Measurements from ENCODE around the gene PTGR1. TPM values are rescaled to one million over a fixed set of nuclear protein-coding genes. Genes with fewer than 3 reads are reported as not detected.

The PTGR1 gene
- total RNA-seq, 1 experiment from 2014 or later = 20.9 TPM

GRCh38 chr9:111598733-111599091, 735 bp downstream of the PTGR1 start:
- BruUV-seq (replicated peaks) = no TSS peak
- CTCF ChIA-PET = interaction anchor here (0.7 to 0.9 kb wide), 3 partner anchors 23 to 476 kb away, joined by 3 to 6 read pairs (median 5); no protein-coding TSS in a partner anchor
- Histone ChIP-seq H3K27ac (ENCODE audit: low read depth, low read length, poor library complexity, severe bottlenecking) (peak overlapping the region; percentile 53), H3K27me3 (replicated peaks; ENCODE audit: insufficient read depth, low read depth, low read length, poor library complexity) (no peaks in the 10 kb centered on the region), H3K36me3 (ENCODE audit: insufficient read depth, low read length, poor library complexity, severe bottlenecking) (no peaks in the 10 kb centered on the region), H3K4me3 (ENCODE audit: low read depth, low read length, poor library complexity, severe bottlenecking) (peak overlapping the region; percentile 66), H3K4me1 (ENCODE audit: insufficient read depth, low read length, poor library complexity, severe bottlenecking) (no peaks in the 10 kb centered on the region), H3K9me3 (ENCODE audit: low read depth, low read length, poor library complexity, severe bottlenecking) (no peaks in the 10 kb centered on the region)
- intact Hi-C loops (cut with micrococcal nuclease; ENCODE audit: unreplicated experiment) = loop anchor here (2.0 to 10.0 kb wide), 4 partner anchors 32 to 476 kb away; partner anchors contain the start of gene DNAJC25
- TF ChIP-seq CTCF (conservative IDR thresholded peaks at IDR 0.05; ENCODE audit: low read depth, low read length) (no peak), EZH2 (IDR thresholded peaks at IDR 0.05; ENCODE audit: borderline replicate concordance, low read depth, low read length, poor library complexity, severe bottlenecking) (no peak)
- POLR2A ChIA-PET (ENCODE audit: low non-redundant PET) = no interaction called here
- peak; percentile 24 for DNase-seq (ENCODE audit: low spot score)

- H3K27me3 ChIP-seq (replicated peaks; ENCODE audit: insufficient read depth, low read depth, low read length, poor library complexity) = no peaks in the 10 kb centered on the region
- H3K27ac ChIP-seq (ENCODE audit: low read depth, low read length, poor library complexity, severe bottlenecking) = no peak overlapping the region
- no peaks in the 10 kb centered on the region for H3K36me3 ChIP-seq (ENCODE audit: insufficient read depth, low read length, poor library complexity, severe bottlenecking)
- CTCF ChIA-PET = interaction anchor here (0.6 to 0.9 kb wide), 4 partner anchors 24 to 477 kb away, joined by 3 to 6 read pairs (median 4); no protein-coding TSS in a partner anchor
- BruUV-seq (replicated peaks) = no TSS peak
- H3K4me3 ChIP-seq (ENCODE audit: low read depth, low read length, poor library complexity, severe bottlenecking) = peak overlapping the region; percentile 66
- POLR2A ChIA-PET (ENCODE audit: low non-redundant PET) = interaction anchor here (0.8 kb wide), 1 partner anchor 93 kb away, joined by 4 read pairs; no protein-coding TSS in a partner anchor
- H3K9me3 ChIP-seq (ENCODE audit: low read depth, low read length, poor library complexity, severe bottlenecking) = no peaks in the 10 kb centered on the region
- peak; percentile 78 for DNase-seq (ENCODE audit: low spot score)
- intact Hi-C loops (cut with micrococcal nuclease; ENCODE audit: unreplicated experiment) = loop anchor here (2.0 to 10.0 kb wide), 4 partner anchors 33 to 477 kb away; partner anchors contain the start of gene DNAJC25
- no peaks in the 10 kb centered on the region for H3K4me1 ChIP-seq (ENCODE audit: insufficient read depth, low read length, poor library complexity, severe bottlenecking)
- TF ChIP-seq EZH2 (IDR thresholded peaks at IDR 0.05; ENCODE audit: borderline replicate concordance, low read depth, low read length, poor library complexity, severe bottlenecking) (no peak), CTCF (conservative IDR thresholded peaks at IDR 0.05; ENCODE audit: low read depth, low read length) (peak; percentile 92)
Measured at GRCh38 chr9:111597852-111598732, 1.4 kb downstream of the PTGR1 start.

GRCh38 chr9:111588846-111589245, 10.6 kb downstream of the PTGR1 start:
- ChIA-PET CTCF (no interaction called here), POLR2A (ENCODE audit: low non-redundant PET) (interaction anchor here (0.6 kb wide), 1 partner anchor 157 kb away, joined by 4 read pairs; no protein-coding TSS in a partner anchor)
- intact Hi-C loops (cut with micrococcal nuclease; ENCODE audit: unreplicated experiment) = no loop called here
- BruUV-seq (replicated peaks) = no TSS peak
- Histone ChIP-seq H3K27me3 (replicated peaks; ENCODE audit: insufficient read depth, low read depth, low read length, poor library complexity) (no peaks in the 10 kb centered on the region), H3K9me3 (ENCODE audit: low read depth, low read length, poor library complexity, severe bottlenecking) (no peaks in the 10 kb centered on the region), H3K4me3 (ENCODE audit: low read depth, low read length, poor library complexity, severe bottlenecking) (no peak overlapping the region), H3K36me3 (ENCODE audit: insufficient read depth, low read length, poor library complexity, severe bottlenecking) (no peaks in the 10 kb centered on the region), H3K4me1 (ENCODE audit: insufficient read depth, low read length, poor library complexity, severe bottlenecking) (no peaks in the 10 kb centered on the region), H3K27ac (ENCODE audit: low read depth, low read length, poor library complexity, severe bottlenecking) (no peak overlapping the region)
- TF ChIP-seq EZH2 (IDR thresholded peaks at IDR 0.05; ENCODE audit: borderline replicate concordance, low read depth, low read length, poor library complexity, severe bottlenecking) (no peak), CTCF (conservative IDR thresholded peaks at IDR 0.05; ENCODE audit: low read depth, low read length) (no peak)
- no peak for DNase-seq (ENCODE audit: low spot score)

Measured in A673 (cell line).